Left kidney (tissue), 2 donors: ENCODE results near the gene TSPAN11. TPM values are rescaled to one million over a fixed set of nuclear protein-coding genes. Genes with fewer than 3 reads are reported as not detected.

Source experiments
- DNase-seq: peaks from one replicate; pipeline ENCODE4 v3.0.0-alpha.2; 2013
- polyA plus RNA-seq: library from polyadenylated mRNA; unstranded; fragments of 120-200 nt; gene quantifications from one replicate; pipeline ENCODE4 v1.2.1, GENCODE V29; 2013; ENCODE audit not compliant: insufficient read length

TSPAN11 gene
- polyA plus RNA-seq, 1 donor: 5.3 TPM

DNA sequence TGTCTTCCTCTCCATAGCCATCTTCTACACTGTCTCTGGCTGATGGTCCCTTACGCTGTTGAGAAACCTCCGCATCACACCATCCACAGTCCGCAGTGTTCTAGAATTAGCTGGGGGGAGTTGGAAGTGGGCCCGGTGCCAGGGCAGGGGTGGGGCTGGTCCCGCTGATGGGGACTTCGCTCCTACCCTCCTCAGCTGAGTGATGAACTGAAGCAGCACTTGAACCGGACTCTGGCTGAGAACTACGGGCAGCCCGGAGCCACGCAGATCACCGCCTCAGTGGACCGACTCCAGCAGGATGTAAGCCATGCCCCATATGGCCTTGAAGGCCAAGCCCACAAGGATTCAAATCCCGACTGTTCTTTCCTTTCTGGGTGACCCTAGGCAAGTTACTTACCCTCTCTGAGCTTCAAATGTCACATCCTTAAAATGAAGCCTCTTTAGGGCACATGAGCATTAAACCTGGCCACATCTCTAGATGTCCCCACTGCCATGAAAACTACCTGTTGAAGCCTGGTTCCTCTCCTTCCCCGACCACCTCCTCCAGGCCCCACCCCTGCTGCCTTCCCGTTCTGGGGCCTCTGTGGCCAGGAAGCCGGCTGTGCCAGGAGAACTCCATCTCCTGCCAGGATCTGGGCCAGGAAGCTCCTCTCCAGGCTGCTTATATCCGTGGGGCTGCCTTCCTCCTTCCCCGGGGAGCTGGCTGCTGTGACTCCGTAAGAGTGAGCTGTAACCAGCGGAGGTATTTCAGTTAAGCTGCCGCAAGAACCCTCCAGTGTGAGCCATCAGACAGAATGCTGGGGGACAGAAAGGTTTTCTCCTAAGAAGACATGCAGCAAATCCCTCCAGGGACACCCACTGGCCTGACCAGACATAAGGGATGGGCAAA, 53.1 kb downstream of the TSPAN11 start:
- DNase-seq: no peak

DNA sequence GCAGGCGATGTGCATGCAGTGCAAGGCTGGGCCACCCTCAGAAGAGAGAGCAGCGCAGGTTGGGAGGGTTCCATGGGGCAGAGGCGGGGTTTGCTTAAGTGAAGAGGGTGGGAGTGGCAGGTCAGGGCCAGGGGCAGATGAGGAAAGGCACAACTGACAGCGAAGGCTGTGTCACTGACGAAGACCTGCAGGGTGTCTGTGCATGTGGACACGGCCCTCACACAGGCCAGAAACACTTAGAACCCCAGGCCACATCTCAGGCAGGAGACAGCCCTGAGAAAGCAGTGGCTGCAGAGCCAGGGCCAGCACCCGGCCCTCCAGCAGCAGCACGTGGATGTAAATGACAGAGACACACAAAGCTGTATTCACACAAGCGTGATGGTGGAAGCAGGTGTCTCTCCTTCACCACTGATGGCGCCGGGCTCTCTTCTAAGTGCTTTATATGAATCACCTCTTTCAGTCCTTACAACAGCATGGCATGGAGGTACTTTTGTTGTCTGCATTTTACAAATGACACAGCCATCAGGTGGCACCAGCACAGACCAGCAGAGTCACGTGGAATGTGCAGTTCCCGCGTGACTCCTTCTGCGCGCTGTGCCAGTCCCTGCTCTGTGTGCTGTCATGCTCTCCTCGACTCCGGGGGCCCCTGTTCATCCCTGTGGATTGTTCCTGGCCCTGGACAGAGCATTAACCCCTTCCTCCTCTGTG, 54.6 kb downstream of the TSPAN11 start:
- DNase-seq: no peak

DNA sequence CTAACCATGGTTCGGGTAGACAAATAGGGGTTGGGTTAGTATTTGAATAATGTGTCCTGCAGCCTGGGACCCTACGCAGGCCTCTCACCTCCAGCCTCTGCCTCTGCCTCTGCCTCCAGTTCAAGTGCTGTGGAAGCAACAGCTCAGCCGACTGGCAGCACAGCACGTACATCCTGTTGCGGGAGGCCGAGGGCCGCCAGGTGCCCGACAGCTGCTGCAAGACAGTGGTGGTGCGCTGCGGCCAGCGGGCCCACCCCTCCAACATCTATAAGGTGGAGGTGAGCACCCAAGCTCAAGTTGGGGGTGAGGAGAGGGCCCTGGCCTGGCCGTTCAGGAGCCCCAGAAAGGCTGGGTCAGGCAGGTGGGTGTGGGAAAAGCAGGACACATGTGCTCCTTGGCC, 55.9 kb downstream of the TSPAN11 start:
- no peak for DNase-seq

DNA sequence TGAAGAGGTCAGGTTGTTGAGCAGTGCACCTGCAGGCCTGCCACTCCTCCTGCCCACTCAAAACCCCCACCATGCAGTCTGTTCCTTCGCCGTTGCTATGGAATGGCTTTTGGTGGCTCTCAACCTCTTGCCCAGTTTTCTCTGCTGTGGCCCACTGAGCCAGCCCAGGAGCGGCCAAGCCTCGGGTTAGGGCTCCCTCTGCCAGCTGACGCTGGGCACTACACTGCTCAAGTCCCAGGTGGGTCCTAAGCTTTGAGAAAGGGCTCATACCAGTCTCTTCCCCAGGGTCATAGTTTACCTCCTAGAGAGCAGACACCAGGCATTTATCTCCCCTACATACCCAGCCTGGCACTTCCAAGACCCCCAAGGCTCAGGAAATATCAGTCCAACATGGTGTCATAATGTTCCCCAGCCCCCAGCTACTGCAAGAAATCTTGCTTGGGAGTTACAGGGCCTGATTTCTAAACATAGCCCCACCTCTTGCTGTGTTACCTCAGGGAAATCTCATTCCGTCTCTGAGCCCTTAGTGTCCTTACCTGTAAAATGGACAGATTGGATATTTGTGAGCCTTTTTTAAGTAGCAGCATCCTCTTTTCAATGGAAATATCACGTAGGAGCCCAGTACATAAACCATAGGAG, 59.4 kb downstream of the TSPAN11 start:
- peak; percentile 48 for DNase-seq

DNA sequence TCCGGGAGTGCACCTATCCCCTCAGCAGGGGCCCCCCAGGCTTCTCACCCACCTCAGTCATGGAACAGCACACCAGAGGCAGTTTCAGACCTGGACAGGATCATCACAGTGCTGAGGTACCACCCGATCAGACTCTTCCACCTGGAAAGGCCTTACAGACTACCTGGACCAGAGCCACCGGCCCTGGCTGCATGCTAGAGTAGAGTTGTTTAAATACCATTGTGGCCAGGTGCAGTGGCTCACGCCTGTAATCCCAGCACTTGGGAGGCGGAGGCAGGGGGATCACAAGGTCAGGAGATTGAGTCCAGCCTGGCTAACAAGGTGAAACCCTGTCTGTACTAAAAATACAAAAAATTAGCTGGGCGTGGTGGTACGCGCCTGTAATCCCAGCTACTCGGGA, 61.5 kb downstream of the TSPAN11 start:
- DNase-seq: no peak

DNA sequence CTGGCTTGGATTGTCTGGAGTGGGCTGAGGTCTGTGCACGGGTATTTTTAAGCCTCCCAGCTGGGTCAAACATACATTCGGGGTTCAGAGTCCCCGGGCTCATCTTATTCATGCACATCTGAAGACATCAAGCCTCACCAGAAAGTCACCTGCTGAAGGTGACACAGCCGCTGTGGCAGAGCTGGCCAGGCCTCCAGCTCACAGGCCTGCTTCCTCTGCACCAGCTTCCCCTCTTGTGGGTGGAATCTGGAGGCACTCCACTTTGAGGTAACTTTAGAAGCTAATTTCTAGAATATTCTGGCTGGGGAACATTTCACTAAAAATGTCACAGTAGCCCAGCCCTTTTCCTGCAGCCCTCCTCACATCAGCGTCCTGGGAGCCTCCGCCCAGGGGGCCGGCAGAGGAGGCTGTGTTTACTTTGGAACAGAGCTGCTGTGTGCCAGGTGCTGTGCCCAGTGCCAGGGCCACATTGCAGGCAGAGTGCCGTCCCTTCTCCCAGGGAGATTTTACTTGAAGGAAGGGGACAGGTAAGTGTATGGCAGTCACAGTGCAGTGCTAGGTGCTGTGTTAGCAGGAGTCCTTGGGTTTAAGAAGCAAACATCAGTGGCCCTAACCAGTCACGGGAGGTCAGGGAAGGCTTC, 62.2 kb downstream of the TSPAN11 start:
- DNase-seq: no peak

DNA sequence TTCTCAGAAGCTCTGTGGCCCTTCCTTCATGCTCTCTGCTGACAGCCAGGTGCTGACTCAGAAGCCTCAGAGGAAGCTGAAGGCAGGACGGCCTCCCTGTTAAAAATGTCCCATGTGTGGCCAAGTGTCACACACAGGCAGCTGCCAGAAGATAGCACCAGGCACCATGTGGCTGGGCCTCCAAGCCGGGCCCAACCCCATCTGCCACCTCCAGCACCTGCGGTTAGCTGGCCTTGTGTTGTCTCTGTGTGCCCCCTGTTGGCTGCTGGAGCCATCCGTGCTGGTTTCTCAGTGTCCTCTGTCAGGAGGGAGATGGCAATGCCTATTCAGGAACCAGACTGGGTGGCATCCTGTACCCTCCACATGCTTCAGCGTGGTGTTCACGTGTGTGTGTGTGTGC, 63.2 kb downstream of the TSPAN11 start:
- no peak for DNase-seq

DNA sequence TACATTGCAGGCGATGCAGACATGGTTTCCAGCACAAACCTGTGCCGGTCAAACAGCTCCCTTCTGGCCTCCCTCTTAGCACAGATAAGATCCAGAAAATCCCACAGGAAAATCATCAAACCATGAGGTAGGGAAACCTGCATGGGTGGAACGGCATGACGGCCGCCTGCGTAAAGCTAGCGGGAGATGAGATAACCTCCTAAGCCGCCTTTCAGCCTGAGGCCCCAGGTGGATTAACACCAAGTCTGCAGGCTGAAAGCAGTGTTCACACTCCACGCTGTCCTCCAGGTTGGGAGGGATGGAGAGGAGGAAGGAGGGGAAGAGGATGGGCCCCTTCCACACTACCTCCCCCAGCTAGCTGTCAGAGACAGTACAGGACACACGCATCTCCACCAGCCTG, 63.8 kb downstream of the TSPAN11 start:
- DNase-seq: no peak

DNA sequence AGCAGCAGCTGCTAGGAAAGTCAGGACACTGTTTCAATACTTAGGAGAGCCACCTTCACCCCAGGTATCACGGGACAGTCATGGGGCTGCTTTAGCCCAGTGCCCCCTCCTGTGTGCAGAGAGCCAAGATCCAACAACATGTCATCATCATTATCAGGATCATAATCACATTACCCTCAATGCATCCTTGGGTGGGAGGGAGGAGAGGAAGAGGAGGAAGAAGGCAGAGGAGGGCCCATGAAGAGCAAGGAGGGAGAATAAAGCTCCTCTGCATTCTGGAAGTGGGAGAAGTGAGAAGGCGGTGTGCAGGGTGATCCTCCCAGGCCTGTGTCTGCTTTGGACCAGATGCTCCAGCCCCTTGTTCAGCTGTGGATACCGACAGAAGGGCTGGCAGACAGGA, 64.2 kb downstream of the TSPAN11 start:
- DNase-seq: no peak

DNA sequence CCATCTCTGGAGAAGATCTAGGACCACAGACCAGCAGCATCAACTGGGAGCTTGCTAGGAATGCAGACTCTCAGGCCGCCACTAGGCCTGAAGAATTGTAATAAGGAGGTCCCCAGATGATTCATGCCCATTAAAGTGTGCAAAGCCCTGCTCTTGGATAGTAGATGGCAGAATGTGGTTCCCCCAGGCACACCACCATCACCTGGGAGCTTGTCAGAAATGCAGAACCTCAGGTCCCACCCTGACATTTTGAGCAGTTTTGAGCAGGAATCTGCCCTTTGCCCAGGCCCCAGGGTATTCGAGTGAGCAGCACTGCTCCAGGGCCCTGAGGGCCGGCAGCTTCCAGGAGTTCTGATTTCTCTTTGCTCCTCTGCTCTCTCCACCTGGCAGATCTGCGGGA, 64.9 kb downstream of the TSPAN11 start:
- DNase-seq: no peak

DNA sequence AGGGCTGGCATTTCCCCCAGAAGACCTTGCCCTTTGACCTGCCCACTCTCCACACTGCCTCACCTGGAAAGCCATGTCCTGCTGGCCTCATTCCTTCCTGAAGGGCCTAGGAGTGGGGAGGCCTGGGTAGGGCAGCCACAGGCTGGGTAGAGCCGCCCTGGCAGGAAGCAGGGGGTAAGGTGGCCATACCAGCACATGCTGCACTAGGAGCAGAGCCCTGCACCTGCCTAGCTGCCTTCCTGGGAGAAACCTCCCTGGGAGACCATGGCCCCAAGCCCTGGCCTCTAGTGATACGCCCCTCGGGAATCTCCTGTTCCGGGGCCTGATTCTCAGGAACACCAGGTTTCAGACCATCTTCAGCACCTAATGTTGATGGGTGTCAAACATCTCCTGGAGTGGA, 65.8 kb downstream of the TSPAN11 start:
- no peak for DNase-seq

DNA sequence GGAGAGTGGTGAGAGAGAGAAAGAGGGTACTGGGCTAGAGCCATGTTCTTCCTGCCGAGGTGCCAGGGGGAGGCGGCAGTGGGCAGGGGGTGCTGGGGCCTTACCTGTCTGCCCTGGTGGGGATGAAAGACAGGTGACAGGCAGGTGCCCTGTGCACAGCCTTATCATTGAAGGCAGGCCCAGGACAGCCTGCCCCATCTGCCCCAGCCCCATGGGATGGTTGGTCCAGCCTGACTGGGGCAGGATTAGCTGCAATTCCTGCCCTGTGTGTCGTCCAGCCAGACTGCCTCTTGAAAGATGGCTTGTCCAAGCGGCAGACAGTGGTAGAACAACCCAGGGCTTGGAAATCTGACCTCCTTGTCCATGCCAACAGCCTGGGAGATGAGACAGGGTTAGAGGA, 67.2 kb downstream of the TSPAN11 start:
- no peak for DNase-seq

DNA sequence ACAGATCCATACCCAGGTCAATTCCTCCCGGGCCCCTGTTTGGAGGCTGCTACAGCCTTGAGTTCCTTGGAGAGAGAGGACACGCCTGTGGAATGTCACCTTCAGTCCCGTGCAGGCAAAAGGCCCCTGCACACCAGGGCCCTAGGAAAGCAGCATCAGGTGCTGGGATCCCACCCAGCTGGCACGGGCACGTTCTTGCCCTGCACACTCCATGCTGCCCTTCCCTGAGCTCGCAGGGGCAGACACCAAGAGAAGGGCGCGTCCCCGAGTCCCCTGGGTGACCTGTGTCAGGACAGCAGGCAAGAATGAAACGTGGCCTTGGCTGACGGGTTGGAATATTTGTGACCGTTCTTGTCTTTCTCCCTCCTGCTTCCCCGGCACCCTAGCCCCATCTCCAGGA, 67.7 kb downstream of the TSPAN11 start:
- DNase-seq: no peak

DNA sequence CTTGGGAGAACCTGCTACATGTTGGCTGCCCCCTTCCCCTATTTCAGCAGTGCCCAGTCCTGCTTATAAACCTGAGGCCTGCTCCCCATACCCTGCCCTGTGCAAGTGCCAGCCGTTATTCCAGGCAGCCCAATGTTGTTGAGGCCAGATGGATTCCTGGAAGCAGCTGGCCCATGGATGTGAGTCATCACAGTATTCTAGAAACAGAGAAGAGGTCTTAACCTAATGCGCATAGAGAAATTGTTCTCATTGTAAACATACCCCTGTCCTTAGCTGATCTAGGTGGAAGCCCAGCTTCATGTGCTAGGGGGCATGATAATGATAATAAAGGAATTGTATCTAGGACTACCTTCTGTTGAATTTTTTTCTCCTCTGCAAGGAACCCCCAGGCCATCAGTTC, 69.7 kb downstream of the TSPAN11 start:
- DNase-seq: no peak

DNA sequence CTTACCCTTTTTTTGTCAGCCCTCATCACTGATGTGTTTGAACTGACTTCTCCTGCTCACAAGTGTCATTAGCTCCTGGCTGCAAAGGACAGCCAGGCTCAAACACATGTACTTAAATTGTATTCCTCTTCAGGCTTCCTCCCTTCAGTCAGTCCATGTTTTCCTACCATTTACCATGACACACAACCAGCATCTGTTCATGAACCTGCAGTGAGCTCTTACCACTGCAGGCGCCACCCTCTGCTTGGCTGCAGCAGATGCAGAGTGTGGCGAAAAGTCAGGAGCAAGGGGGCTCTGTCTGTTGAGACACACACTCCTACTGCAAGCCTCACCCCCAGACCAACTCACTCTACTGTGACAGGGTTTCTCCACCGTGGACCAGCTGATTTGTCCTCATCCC, 70.2 kb downstream of the TSPAN11 start:
- DNase-seq: no peak

DNA sequence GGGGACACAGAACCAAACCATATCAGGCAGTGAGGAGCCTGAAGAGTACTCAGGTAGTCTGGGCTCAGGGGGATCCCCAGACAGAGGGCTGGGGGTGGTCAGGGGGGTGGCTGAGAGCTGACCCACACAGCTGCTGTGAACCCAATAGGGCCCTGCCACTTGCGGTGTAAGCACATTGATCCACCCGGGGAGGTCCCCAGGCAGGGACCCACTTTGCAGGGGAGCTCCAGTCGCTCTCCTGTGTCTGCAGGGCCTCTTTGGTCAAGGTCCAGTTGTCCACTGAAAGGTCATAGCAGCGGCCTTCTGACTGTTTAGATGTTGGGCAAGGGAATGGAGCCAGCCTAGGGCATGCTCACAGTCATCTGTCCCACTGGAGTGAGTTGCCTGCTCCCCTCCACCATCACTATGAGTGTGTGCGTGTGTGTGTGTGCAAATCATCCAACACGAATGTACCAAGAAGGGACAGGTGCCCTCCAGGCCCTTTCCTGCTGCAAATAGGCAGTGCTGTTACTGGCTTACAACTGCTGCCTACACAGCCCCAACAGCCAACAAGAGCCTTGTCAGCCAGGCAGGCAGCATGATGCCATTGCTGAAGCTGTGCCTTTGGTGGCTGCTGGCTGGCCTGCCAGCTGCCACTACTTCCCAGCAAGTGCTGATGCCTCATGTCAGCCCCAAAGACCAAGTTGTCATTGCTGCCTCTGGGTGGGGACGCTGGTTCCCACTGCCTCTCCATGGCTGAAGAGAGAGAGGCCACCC, 71.3 kb downstream of the TSPAN11 start:
- DNase-seq: no peak

DNA sequence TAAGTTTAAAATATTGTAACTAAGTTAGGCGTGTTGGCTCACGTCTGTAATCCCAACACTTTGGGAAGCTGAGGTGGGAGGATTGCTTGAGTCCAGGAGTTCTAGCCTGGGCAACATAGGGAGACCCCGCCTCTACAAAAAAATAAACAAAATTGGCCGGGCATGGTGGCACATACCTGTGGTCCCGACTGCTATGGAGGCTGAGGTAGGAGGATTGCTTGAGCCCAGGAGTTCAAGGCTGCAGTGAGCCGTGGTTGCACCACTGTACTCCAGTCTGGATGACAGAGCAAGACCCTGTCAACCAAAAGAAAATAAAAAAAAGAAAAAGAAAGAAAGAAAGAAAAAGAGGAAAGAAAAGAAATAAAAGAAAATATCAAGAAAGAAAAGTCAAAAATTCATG, 72.5 kb downstream of the TSPAN11 start:
- DNase-seq: no peak

DNA sequence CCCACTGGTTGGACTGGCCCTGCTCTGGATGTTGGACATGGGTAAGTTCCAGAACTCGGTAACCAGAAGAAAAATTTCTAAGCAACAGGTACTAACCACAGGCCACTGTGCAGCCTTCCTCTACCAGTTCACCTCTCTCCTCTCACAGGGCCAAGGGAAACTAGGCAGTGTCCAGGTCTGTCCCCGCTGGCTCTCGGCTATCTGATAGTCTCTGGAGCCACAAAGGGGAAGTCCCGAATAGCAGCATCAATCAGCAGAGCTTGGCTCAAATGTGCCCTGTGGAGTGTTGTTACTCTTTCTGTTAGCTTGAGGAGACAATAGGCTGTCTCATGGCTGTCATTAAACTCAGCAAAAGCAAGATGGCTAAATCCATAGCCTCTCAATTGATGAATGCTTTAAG, 73.2 kb downstream of the TSPAN11 start:
- DNase-seq: no peak

DNA sequence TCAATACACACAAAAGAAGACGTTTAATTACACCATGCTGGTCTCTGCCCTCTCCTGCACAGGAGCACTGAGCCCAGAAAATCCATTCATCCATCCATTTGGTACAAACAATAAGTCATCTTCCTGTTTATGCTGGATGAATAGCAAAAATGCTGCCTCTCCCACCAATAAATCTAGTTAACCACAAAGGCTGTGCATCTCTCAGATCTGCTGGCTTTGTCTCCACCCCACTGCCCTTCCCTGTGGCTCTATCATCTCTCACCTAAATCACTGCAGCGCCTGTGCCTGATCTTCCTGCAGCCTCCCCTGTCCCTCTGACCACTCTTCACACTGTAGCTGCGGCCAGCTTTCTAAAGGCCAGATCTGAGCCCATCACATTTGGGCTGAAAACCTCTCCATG, 74.2 kb downstream of the TSPAN11 start:
- no peak for DNase-seq

DNA sequence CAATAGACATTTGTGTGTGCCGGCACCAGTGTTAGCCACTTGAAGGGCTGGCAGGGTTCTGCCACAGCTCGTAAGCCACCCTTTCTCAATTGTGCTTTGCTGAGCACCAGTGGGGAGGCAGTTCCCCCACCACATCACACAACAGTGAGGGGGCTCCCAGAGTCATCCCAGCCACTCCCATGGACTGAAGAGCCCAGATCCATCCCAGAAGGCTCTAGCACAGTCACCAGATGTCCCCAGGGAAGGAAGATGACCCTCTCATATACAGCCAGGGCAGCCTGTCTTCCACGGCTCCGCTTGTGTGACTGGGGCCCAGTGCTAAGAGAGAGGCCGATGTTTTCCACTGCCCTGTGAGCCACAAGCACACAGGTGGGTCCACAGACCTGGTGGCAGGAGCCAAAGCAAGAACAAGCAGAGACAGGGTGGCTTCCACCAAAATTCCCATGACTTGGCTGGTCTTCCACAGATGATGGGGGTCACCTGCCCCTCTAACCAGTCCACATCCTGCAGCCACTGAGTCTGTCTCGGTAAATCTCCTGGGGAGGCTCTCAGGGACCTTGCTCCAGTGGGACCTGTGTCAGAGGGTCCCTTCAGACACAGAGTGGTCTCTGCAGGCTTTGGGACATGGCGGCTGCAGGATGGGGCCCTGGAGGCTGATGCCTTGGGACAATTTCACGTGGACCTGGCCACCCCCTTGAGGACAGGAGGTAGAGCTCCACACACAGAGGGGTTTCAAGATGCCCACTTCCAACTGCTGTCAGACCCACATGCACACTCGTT, 75.2 kb downstream of the TSPAN11 start:
- no peak for DNase-seq

DNA sequence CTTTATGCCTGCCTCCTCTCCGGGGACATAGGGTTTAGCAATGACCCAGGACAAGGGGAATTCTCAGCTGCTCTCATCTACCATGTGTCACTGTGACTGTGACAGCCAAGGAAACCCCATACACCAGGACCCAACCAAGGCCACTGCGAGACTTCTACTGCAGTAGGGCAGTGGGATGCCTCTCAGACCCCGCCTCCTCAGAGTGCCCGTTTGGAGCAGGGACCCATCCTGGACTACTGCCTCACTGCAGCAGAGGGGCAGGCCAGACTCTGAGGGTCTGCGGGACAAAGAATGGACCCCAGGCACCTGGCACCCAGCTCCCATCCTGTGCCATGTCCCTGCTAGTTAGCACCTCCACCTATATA, 75.8 kb downstream of the TSPAN11 start:
- no peak for DNase-seq
